ENCODE data around the gene CILP. TPM values are rescaled to one million over a fixed set of nuclear protein-coding genes. Genes with fewer than 3 reads are reported as not detected.

The CILP gene
- total and polyA plus RNA-seq, 2 of the 13 experiments (the other 11 are each of a cell fraction or from before 2014, with no cell fraction given), result 0.03 TPM; not detected in 1

DNA sequence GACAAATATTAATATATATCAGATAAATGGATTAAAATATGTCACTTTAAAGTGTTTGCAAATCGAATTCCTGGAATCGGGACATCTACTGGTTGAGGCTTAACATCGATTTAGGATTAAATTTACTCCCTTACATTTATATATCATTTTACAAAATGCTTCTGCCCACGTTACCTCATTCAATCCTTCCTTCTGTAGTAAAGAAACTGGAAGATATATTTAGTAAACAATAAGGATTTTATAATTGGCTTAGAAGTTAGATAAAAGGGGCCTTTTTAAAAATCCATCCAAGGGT is 27.5 kb downstream of the CILP start:
- intact Hi-C loops (cut with micrococcal nuclease; ENCODE audit: unreplicated experiment) (loop anchor here (10.0 kb wide), 2 partner anchors 149 to 201 kb away; no protein-coding TSS in a partner anchor), in situ Hi-C loops (cut with HindIII; ENCODE audit: extremely low pct_ligation_motif_present, low pct_unique_long_range_greater_than_20kb) (loop anchor here (10.0 kb wide), 1 partner anchor 201 kb away; no protein-coding TSS in a partner anchor)
- ChIA-PET CTCF (ENCODE audit: low intra/inter-chr PET ratio, low total read pairs) (interaction anchor here (1.5 kb wide), 1 partner anchor 151 kb away, joined by 6 read pairs; no protein-coding TSS in a partner anchor), POLR2A (interaction anchor here (0.6 to 3.4 kb wide), 9 partner anchors 12 to 121 kb away, joined by 3 to 50 read pairs (median 5); partner anchors contain the start of genes PARP16, PDCD7 and RNU5B-1)
- Histone ChIP-seq H3K79me2 (ENCODE audit: insufficient read depth, low read length) (peaks cover 51% of the 10 kb centered on the region), H3K27ac (ENCODE audit: extremely low read length, insufficient read depth, low read length) (peak overlapping the region; percentile 92), H3K4me2 (ENCODE audit: low read depth, low read length) (peak overlapping the region; percentile 80), H3K27me3 (ENCODE audit: control insufficient read depth in 1 of 2, insufficient read depth in 2 of 2, low read length in 2 of 2) (no peaks in the 10 kb centered on the region; a peak in 1 of 5 replicates), H3K9me3 (ENCODE audit: low read length) (no peaks in the 10 kb centered on the region), H3K4me3 (replicated peaks in 1 of 3; ENCODE audit: insufficient read depth in 1 of 3, low read depth in 2 of 3, low read length in 3 of 3) (peak overlapping the region; percentile 81 to 97 (median 90); a peak in 5 of 6 replicates), H3K9ac (ENCODE audit: insufficient read depth, low read depth, low read length) (peak overlapping the region; percentile 92), H4K20me1 (ENCODE audit: insufficient read depth, low read length) (0 out of 2 replicates have a peak, but pooled peaks cover 8% of the 10 kb centered on the region), H3K36me3 (replicated peaks in 1 of 2; ENCODE audit: control insufficient read depth in 1 of 2, insufficient read depth in 2 of 2, low read length in 2 of 2) (peaks cover 0 to 21% of the 10 kb centered on the region in 2 experiments; a peak in 1 of 5 replicates), H3K4me1 (ENCODE audit: insufficient read depth, low read length) (peaks cover 46% of the 10 kb centered on the region), H2AFZ (ENCODE audit: low read length) (no peak overlapping the region)
- FAIRE-seq (no peak), ATAC-seq (no peak), DNase-seq (ENCODE audit: low spot score) (no peak)
- TSS peak; percentile 59 for BruUV-seq (replicated peaks)
- 1% methylated on average over 4 of the region's 4 CpGs for WGBS (ENCODE audit: low lambda C conversion rate)
- TF ChIP-seq ZNF747 (CRISPR knock-in tag; IDR thresholded peaks at IDR 0.05; ENCODE audit: borderline replicate concordance), result no peak
- 0 out of 2 replicates have a peak, but pooled peaks have one; percentile 32 for TF ChIP-seq ZNF670 (CRISPR knock-in tag; IDR thresholded peaks at IDR 0.05; ENCODE audit: borderline replicate concordance)
- TF ChIP-seq NONO (IDR thresholded peaks at IDR 0.05), result no peak
- 0 out of 2 replicates have a peak, but pooled peaks have one; percentile 4 for TF ChIP-seq NONO (CRISPR knock-in tag; conservative IDR thresholded peaks at IDR 0.05)
- TF ChIP-seq ERF (CRISPR knock-in tag; IDR thresholded peaks at IDR 0.05), result no peak
- TF ChIP-seq ZNF20 (CRISPR knock-in tag; IDR thresholded peaks at IDR 0.05), result no peak
- no peak for TF ChIP-seq POGZ (CRISPR knock-in tag; IDR thresholded peaks at IDR 0.05)
- no peak for TF ChIP-seq ZNF784 (CRISPR knock-in tag; IDR thresholded peaks at IDR 0.05; ENCODE audit: borderline replicate concordance)
- no peak for TF ChIP-seq CHD4 (IDR thresholded peaks at IDR 0.05; ENCODE audit: borderline replicate concordance, low read length)
- TF ChIP-seq SNAPC5 (CRISPR knock-in tag; IDR thresholded peaks at IDR 0.05; ENCODE audit: borderline replicate concordance), result no peak
- TF ChIP-seq, protein P1, sequence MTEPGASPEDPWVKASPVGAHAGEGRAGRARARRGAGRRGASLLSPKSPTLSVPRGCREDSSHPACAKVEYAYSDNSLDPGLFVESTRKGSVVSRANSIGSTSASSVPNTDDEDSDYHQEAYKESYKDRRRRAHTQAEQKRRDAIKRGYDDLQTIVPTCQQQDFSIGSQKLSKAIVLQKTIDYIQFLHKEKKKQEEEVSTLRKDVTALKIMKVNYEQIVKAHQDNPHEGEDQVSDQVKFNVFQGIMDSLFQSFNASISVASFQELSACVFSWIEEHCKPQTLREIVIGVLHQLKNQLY (CRISPR knock-in tag; IDR thresholded peaks at IDR 0.05), result no peak
- no peak for TF ChIP-seq ZNF260 (CRISPR knock-in tag; IDR thresholded peaks at IDR 0.05; ENCODE audit: borderline replicate concordance, low read depth)
